WTC11 (cell line): Measurements from ENCODE around the gene DOK3. TPM values are rescaled to one million over a fixed set of nuclear protein-coding genes. Genes with fewer than 3 reads are reported as not detected.
"Not testable (repeated sequence)": the region's sequence is repeated elsewhere in the genome, so short reads cannot be mapped to it uniquely, and the experiment has no call there.

ENCODE experiments used
- ATAC-seq: fragments of 200-7000 bp; cut with Tn5 transposase; 2 replicates; pipeline ENCODE4 v1.10.0; 2021; ENCODE audit warnings: mild to moderate bottlenecking, moderate library complexity
- CTCF ChIA-PET: fragments of 300-600 bp; sonication (Branson Sonifier 250); formaldehyde crosslinking; loops from one replicate; lab custom pipeline; 2021; ENCODE audit warnings: antibody characterized with exemption; lab: Charles Lee
- POLR2A ChIA-PET: fragments of 350-600 bp; sonication (Branson Sonifier 250); formaldehyde crosslinking; loops from one replicate; lab custom pipeline; 2021; ENCODE audit warnings: antibody characterized with exemption; lab: Charles Lee
- DNase-seq: peaks from one replicate; pipeline ENCODE4 v3.0.0; 2021; ENCODE audit warnings: low spot score
- H3K27ac Mint-ChIP-seq: 2 replicates; pipeline ENCODE4 v1.8.0; 2021; ENCODE audit warnings: mixed read lengths
- H3K27me3 Mint-ChIP-seq: 2 replicates; pipeline ENCODE4 v1.8.0; 2021; ENCODE audit warnings: low read depth, mild to moderate bottlenecking, moderate library complexity, mixed read lengths
- H3K36me3 Mint-ChIP-seq: 2 replicates; pipeline ENCODE4 v1.8.0; 2021; ENCODE audit warnings: mixed read lengths
- H3K4me1 Mint-ChIP-seq: 2 replicates; pipeline ENCODE4 v1.8.0; 2022; ENCODE audit warnings: mixed read lengths
- H3K4me3 Mint-ChIP-seq: 2 replicates; pipeline ENCODE4 v1.8.0; 2021; ENCODE audit warnings: mild to moderate bottlenecking, moderate library complexity, mixed read lengths
- H3K9me3 Mint-ChIP-seq: 2 replicates; pipeline ENCODE4 v1.8.0; 2021; ENCODE audit warnings: mixed read lengths
- CREB1 ChIP-seq: sonication (generic); formaldehyde crosslinking; IDR thresholded peaks from 2 replicates; pipeline ENCODE4 v1.8.0; 2023; ENCODE audit warnings: mild to moderate bottlenecking, missing genetic modification reagents
- GABPB1 ChIP-seq: sonication (generic); formaldehyde crosslinking; IDR thresholded peaks from 2 replicates; pipeline ENCODE4 v1.8.1; 2023; ENCODE audit warnings: mild to moderate bottlenecking, missing genetic modification reagents
- HMGA2 ChIP-seq: fragments of 250-450 bp; sonication (Bioruptor Pico); IDR thresholded peaks from 2 replicates; pipeline ENCODE4 v1.4.0; 2021; ENCODE audit warnings: mild to moderate bottlenecking, moderate library complexity
- KAT7 ChIP-seq: sonication (generic); formaldehyde crosslinking; IDR thresholded peaks from 2 replicates; pipeline ENCODE4 v1.8.1; 2023; ENCODE audit warnings: missing genetic modification reagents, mild to moderate bottlenecking, borderline replicate concordance
- SOX15 ChIP-seq: fragments of 250-450 bp; sonication (Bioruptor Pico); IDR thresholded peaks from 2 replicates; pipeline ENCODE4 v1.9.0; 2021; ENCODE audit warnings: mild to moderate bottlenecking
- SP1 ChIP-seq: sonication (generic); formaldehyde crosslinking; conservative IDR thresholded peaks from 2 replicates; pipeline ENCODE4 v1.8.1; 2022; ENCODE audit warnings: missing genetic modification reagents
- TEAD1 ChIP-seq: sonication (generic); formaldehyde crosslinking; IDR thresholded peaks from 2 replicates; pipeline ENCODE4 v1.8.0; 2022; ENCODE audit warnings: mild to moderate bottlenecking, missing genetic modification reagents
- ZNF121 ChIP-seq: sonication (generic); formaldehyde crosslinking; IDR thresholded peaks from 2 replicates; pipeline ENCODE4 v1.8.0; 2023; ENCODE audit warnings: missing genetic modification reagents
- ZNF416 ChIP-seq: fragments of 250-450 bp; sonication (Bioruptor Pico); IDR thresholded peaks from 2 replicates; pipeline ENCODE4 v1.9.0; 2021; ENCODE audit warnings: mild to moderate bottlenecking, inconsistent platforms
- total RNA-seq: library from RNA; stranded (reverse); gene quantifications from 3 replicates; pipeline ENCODE4 v1.2.3, GENCODE V29; 2021
- TF ChIP-seq, protein P1 (sequence below): sonication (generic); formaldehyde crosslinking; IDR thresholded peaks from 2 replicates; pipeline ENCODE4 v1.8.1; 2022; ENCODE audit warnings: low read depth, mild to moderate bottlenecking, moderate library complexity, missing genetic modification reagents, borderline replicate concordance
- TF ChIP-seq, protein P2 (sequence below): fragments of 250-450 bp; sonication (Bioruptor Pico); IDR thresholded peaks from 2 replicates; pipeline ENCODE4 v2.1.2; 2022; ENCODE audit warnings: mild to moderate bottlenecking, moderate library complexity
- TF ChIP-seq, protein P3 (sequence below): sonication (generic); formaldehyde crosslinking; IDR thresholded peaks from 2 replicates; pipeline ENCODE4 v1.8.1; 2022; ENCODE audit warnings: missing genetic modification reagents, borderline replicate concordance
- TF ChIP-seq, protein P4 (sequence below): fragments of 200-600 bp; IDR thresholded peaks from 2 replicates; pipeline ENCODE4 v1.8.0; 2022; ENCODE audit warnings: antibody characterized with exemption
- TF ChIP-seq, protein P5 (sequence below): fragments of 250-450 bp; sonication (Bioruptor Pico); IDR thresholded peaks from 2 replicates; pipeline ENCODE4 v1.9.0; 2021; ENCODE audit warnings: moderate library complexity, mild to moderate bottlenecking, inconsistent platforms, borderline replicate concordance
- TF ChIP-seq, protein P6 (sequence below): sonication (generic); formaldehyde crosslinking; IDR thresholded peaks from 2 replicates; pipeline ENCODE4 v1.8.1; 2023; ENCODE audit warnings: mild to moderate bottlenecking, missing genetic modification reagents, moderate library complexity
- TF ChIP-seq, protein P7 (sequence below): sonication (generic); formaldehyde crosslinking; IDR thresholded peaks from 2 replicates; pipeline ENCODE4 v1.8.1; 2023; ENCODE audit warnings: mild to moderate bottlenecking, moderate library complexity, missing genetic modification reagents

The DOK3 gene
- total RNA-seq, 1 experiment from 2014 or later = 9.9 TPM

DNA sequence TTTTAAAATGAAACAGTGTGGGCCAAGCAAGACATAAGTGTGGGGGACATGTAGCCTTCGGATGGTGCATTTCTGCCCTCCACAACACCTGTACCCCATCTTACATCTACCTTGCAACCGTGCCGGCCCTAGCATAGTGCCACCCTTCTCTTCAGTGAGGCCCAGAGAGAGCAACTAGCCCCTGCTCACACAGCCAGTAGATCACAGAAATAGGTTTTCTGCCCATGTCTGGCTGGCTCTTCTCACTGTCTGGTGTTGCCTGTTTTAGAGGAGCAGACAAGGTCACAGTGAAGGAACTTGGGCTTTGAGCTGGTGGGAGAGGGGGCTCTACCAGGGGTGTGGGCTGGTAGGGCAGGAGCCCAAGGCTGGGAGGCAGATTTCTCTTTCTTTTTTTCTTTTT lies 23.4 kb downstream of the DOK3 start:
- peaks cover 55% of the 10 kb centered on the region for H3K36me3 Mint-ChIP-seq
- H3K27me3 Mint-ChIP-seq = no peaks in the 10 kb centered on the region
- ATAC-seq (no peak), DNase-seq (no peak)
- H3K9me3 Mint-ChIP-seq = no peaks in the 10 kb centered on the region
- ChIA-PET POLR2A (interaction anchor here (1.0 kb wide), 1 partner anchor 9 kb away, joined by 3 read pairs; no protein-coding TSS in a partner anchor), CTCF (interaction anchor here (0.6 to 1.3 kb wide), 3 partner anchors 10 to 171 kb away, joined by 3 to 5 read pairs (median 4); no protein-coding TSS in a partner anchor)
- TF ChIP-seq HMGA2 (CRISPR knock-in tag) (no peak), TEAD1 (no peak), KAT7 (CRISPR knock-in tag) (no peak), ZNF416 (no peak), CREB1 (no peak), SP1 (CRISPR knock-in tag) (no peak), SOX15 (CRISPR knock-in tag) (no peak), GABPB1 (CRISPR knock-in tag) (no peak), ZNF121 (CRISPR knock-in tag) (no peak)
- TF ChIP-seq, protein P1, sequence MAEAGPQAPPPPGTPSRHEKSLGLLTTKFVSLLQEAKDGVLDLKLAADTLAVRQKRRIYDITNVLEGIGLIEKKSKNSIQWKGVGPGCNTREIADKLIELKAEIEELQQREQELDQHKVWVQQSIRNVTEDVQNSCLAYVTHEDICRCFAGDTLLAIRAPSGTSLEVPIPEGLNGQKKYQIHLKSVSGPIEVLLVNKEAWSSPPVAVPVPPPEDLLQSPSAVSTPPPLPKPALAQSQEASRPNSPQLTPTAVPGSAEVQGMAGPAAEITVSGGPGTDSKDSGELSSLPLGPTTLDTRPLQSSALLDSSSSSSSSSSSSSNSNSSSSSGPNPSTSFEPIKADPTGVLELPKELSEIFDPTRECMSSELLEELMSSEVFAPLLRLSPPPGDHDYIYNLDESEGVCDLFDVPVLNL = no peak
- TF ChIP-seq, protein P2, sequence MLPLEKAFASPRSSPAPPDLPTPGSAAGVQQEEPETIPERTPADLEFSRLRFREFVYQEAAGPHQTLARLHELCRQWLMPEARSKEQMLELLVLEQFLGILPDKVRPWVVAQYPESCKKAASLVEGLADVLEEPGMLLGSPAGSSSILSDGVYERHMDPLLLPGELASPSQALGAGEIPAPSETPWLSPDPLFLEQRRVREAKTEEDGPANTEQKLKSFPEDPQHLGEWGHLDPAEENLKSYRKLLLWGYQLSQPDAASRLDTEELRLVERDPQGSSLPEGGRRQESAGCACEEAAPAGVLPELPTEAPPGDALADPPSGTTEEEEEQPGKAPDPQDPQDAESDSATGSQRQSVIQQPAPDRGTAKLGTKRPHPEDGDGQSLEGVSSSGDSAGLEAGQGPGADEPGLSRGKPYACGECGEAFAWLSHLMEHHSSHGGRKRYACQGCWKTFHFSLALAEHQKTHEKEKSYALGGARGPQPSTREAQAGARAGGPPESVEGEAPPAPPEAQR = no peak
- TF ChIP-seq, protein P3, sequence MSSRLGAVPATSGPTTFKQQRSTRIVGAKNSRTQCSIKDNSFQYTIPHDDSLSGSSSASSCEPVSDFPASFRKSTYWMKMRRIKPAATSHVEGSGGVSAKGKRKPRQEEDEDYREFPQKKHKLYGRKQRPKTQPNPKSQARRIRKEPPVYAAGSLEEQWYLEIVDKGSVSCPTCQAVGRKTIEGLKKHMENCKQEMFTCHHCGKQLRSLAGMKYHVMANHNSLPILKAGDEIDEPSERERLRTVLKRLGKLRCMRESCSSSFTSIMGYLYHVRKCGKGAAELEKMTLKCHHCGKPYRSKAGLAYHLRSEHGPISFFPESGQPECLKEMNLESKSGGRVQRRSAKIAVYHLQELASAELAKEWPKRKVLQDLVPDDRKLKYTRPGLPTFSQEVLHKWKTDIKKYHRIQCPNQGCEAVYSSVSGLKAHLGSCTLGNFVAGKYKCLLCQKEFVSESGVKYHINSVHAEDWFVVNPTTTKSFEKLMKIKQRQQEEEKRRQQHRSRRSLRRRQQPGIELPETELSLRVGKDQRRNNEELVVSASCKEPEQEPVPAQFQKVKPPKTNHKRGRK = no peak
- TF ChIP-seq, protein P4, sequence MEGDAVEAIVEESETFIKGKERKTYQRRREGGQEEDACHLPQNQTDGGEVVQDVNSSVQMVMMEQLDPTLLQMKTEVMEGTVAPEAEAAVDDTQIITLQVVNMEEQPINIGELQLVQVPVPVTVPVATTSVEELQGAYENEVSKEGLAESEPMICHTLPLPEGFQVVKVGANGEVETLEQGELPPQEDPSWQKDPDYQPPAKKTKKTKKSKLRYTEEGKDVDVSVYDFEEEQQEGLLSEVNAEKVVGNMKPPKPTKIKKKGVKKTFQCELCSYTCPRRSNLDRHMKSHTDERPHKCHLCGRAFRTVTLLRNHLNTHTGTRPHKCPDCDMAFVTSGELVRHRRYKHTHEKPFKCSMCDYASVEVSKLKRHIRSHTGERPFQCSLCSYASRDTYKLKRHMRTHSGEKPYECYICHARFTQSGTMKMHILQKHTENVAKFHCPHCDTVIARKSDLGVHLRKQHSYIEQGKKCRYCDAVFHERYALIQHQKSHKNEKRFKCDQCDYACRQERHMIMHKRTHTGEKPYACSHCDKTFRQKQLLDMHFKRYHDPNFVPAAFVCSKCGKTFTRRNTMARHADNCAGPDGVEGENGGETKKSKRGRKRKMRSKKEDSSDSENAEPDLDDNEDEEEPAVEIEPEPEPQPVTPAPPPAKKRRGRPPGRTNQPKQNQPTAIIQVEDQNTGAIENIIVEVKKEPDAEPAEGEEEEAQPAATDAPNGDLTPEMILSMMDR = no peak
- TF ChIP-seq, protein P5, sequence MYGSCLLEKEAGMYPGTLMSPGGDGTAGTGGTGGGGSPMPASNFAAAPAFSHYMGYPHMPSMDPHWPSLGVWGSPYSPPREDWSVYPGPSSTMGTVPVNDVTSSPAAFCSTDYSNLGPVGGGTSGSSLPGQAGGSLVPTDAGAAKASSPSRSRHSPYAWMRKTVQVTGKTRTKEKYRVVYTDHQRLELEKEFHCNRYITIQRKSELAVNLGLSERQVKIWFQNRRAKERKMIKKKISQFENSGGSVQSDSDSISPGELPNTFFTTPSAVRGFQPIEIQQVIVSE (CRISPR knock-in tag) = no peak
- no peak overlapping the region for H3K4me3 Mint-ChIP-seq
- H3K27ac Mint-ChIP-seq = no peak overlapping the region
- peaks cover 5% of the 10 kb centered on the region for H3K4me1 Mint-ChIP-seq

DNA sequence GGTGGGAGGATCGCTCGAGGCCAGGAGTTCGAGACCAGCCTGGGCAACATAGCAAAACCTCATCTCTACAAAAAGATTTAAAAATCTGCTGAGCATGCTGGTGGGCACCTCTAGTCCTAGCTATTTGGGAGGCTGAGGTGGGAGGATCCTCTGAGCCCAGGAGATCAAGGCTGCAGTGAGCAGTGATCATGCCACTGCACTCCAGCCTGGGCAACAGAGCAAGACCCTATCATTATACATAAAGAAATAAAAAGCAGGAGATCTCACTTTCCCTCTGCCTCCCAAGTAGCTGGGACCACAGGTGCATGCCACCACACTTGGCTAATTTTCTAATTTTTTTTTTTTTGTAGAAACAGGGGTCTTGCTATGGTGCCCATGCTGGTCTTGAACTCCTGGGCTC lies 23.9 kb downstream of the DOK3 start:
- CTCF ChIA-PET = interaction anchor here (1.3 kb wide), 2 partner anchors 28 to 95 kb away, joined by 3 to 4 read pairs; no protein-coding TSS in a partner anchor
- peak; percentile 80; the same call in 1 of the 2 replicates for TF ChIP-seq ZNF121 (CRISPR knock-in tag)
- H3K4me1 Mint-ChIP-seq, H3K27me3 Mint-ChIP-seq, ATAC-seq, H3K9me3 Mint-ChIP-seq, H3K27ac Mint-ChIP-seq, H3K4me3 Mint-ChIP-seq, DNase-seq: not testable (repeated sequence)
- H3K36me3 Mint-ChIP-seq = peaks cover 53% of the 10 kb centered on the region
- POLR2A ChIA-PET = interaction anchor here (1.0 kb wide), 2 partner anchors 10 to 17 kb away, joined by 3 read pairs; no protein-coding TSS in a partner anchor

DNA sequence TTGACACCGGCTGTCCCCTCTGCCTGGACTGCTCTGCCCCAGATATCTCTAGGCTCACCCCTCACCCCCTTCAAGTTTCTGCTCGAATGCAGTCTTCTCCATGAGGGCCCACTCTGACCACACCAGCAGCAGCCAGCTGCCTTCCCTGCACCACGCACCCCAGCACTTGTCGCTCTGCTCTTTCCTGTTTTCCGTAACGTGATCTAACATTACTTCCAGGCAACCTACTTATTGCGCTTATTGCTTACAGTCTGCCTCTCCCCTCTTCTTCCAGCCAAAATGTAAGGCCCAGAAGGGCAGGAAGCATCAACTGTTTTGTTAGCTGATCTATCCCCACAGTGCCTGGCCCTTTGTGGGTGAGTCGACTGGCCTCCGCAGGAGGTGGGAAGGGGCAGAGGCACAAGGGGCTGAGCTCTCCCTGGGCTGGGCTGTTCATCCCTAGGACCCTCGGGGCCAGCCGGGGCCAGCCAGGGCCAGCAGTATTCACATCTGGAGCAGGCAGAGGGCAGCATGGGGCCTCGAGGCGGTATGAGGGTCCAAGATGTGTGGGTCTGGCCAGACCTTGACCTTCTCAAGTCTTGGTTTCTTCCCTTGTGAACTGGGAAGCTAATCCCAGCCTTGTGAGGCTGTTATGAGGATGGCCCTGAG lies 24.6 kb downstream of the DOK3 start:
- H3K9me3 Mint-ChIP-seq = no peaks in the 10 kb centered on the region
- peak overlapping the region; percentile 81 for H3K27ac Mint-ChIP-seq
- TF ChIP-seq, protein P6, sequence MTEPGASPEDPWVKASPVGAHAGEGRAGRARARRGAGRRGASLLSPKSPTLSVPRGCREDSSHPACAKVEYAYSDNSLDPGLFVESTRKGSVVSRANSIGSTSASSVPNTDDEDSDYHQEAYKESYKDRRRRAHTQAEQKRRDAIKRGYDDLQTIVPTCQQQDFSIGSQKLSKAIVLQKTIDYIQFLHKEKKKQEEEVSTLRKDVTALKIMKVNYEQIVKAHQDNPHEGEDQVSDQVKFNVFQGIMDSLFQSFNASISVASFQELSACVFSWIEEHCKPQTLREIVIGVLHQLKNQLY (CRISPR knock-in tag) = 0 out of 2 replicates have a peak, but pooled peaks have one; percentile 39
- TF ChIP-seq, protein P7, sequence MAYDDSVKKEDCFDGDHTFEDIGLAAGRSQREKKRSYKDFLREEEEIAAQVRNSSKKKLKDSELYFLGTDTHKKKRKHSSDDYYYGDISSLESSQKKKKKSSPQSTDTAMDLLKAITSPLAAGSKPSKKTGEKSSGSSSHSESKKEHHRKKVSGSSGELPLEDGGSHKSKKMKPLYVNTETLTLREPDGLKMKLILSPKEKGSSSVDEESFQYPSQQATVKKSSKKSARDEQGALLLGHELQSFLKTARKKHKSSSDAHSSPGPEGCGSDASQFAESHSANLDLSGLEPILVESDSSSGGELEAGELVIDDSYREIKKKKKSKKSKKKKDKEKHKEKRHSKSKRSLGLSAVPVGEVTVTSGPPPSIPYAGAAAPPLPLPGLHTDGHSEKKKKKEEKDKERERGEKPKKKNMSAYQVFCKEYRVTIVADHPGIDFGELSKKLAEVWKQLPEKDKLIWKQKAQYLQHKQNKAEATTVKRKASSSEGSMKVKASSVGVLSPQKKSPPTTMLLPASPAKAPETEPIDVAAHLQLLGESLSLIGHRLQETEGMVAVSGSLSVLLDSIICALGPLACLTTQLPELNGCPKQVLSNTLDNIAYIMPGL (CRISPR knock-in tag) = no peak
- H3K4me1 Mint-ChIP-seq = 0 out of 2 replicates have a peak, but pooled peaks cover 2% of the 10 kb centered on the region
- ChIA-PET POLR2A (interaction anchor here (1.0 kb wide), 1 partner anchor 16 kb away, joined by 3 read pairs; no protein-coding TSS in a partner anchor), CTCF (interaction anchor here (1.3 kb wide), 2 partner anchors 27 to 94 kb away, joined by 3 to 4 read pairs; no protein-coding TSS in a partner anchor)
- no peak for ATAC-seq
- H3K36me3 Mint-ChIP-seq = peaks cover 51% of the 10 kb centered on the region
- H3K27me3 Mint-ChIP-seq = no peaks in the 10 kb centered on the region
- DNase-seq = no peak
- no peak overlapping the region for H3K4me3 Mint-ChIP-seq
